NT2/D1 (cell line): ENCODE data around the gene KYAT1.
A peak's percentile ranks its signal among the peaks of the same experiment; 100 is the strongest.

Source experiments
- DNase-seq: peaks from one replicate; pipeline ENCODE4 v3.0.0-alpha.2; 2011; ENCODE audit warnings: low read depth, low spot score
- H3K27me3 ChIP-seq: 2 replicates; pipeline ENCODE4 v1.6.0; 2011; ENCODE audit warnings: mild to moderate bottlenecking; ENCODE audit not compliant: insufficient read length, insufficient read depth
- H3K36me3 ChIP-seq: 2 replicates; pipeline ENCODE4 v1.6.1; 2011; ENCODE audit warnings: mild to moderate bottlenecking, low read length, mixed read lengths; ENCODE audit not compliant: insufficient read depth, insufficient read length
- H3K4me1 ChIP-seq: 2 replicates; pipeline ENCODE4 v1.5.1; 2011; ENCODE audit not compliant: insufficient read depth, insufficient read length
- H3K4me3 ChIP-seq: 2 replicates; pipeline ENCODE4 v1.5.1; 2011; ENCODE audit warnings: low read depth; ENCODE audit not compliant: insufficient read length
- H3K9ac ChIP-seq: 2 replicates; pipeline ENCODE4 v1.6.0; 2011; ENCODE audit warnings: low read depth; ENCODE audit not compliant: insufficient read length
- H3K9me3 ChIP-seq: 2 replicates; pipeline ENCODE4 v1.5.1; 2011; ENCODE audit warnings: mild to moderate bottlenecking, low read length; ENCODE audit not compliant: insufficient read depth
- SUZ12 ChIP-seq: IDR thresholded peaks from 2 replicates; pipeline ENCODE4 v1.6.1; 2011; ENCODE audit not compliant: insufficient read length, insufficient read depth; ENCODE audit errors: extremely low read depth
- YY1 ChIP-seq: IDR thresholded peaks from 2 replicates; pipeline ENCODE4 v1.6.1; 2011; ENCODE audit not compliant: insufficient read length, insufficient read depth
- ZNF274 ChIP-seq: IDR thresholded peaks from 2 replicates; pipeline ENCODE4 v1.6.1; 2011; ENCODE audit warnings: mild to moderate bottlenecking, low read depth, low read length

KYAT1 gene

GRCh38 chr9:128787659-128788058 lies 94.1 kb downstream of the KYAT1 start:
- DNase-seq: no peak
- TF ChIP-seq SUZ12 (no peak), YY1 (no peak), ZNF274 (no peak)
- Histone ChIP-seq H3K36me3 (peaks cover 35% of the 10 kb centered on the region), H3K27me3 (no peaks in the 10 kb centered on the region), H3K9me3 (0 out of 2 replicates have a peak, but pooled peaks cover under 1% of the 10 kb centered on the region), H3K4me3 (peak overlapping the region; percentile 94), H3K9ac (peak overlapping the region; percentile 96), H3K4me1 (no peaks in the 10 kb centered on the region)

DNA sequence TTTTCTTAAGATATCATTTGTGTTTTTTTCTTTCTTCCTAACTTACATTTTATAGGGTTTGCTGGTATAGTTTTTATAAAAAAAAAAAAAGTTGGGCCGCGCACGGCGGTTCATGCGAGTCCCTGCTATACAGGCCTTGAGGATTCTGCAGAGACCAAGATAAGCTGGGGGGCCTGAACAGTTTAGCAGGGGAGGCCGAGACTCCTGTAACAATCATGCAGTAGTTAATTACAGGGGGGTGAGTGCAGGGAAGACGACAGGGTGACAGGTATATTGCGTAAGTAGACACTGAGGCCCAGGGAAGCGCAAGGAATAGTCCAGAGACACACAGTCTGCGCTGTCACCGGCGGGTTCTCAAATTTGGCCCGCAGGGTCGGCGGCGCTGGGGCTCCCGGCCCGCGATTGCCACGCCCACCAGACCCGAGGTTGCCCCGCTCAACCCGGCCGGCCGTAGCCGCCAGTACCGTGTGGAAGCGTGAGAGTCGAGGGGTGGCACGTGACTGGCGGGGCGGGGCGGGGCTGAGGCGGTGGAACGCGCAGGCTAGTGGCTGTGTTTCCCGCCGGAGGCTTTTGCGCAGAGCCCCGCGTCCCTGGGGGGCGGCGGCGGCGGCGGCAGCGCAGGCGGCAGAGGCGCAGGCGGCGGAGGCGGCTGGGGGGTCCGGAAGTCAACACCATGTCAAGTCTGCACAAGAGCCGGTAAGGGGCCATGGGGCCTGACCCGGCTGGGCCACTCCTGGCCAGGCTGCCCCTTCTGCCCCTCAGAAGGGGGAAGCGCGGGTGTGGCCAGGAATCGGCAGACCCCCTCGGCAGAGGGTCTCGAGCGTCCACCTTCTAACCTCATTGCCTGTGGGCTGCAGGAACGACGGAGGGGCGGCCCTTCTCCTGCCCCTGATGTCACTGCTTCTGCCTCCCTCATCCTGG lies 94.8 kb downstream of the KYAT1 start, which contains the start of gene TBC1D13:
TBC1D13 (plus strand) TSS at position 573 of the 921 bp plus-strand sequence; CDS start at position 674, 101 bp downstream.
- H3K4me1 ChIP-seq: no peaks in the 10 kb centered on the region
- H3K9ac ChIP-seq: peak within 1 kb of the TSS; percentile 96

DNA sequence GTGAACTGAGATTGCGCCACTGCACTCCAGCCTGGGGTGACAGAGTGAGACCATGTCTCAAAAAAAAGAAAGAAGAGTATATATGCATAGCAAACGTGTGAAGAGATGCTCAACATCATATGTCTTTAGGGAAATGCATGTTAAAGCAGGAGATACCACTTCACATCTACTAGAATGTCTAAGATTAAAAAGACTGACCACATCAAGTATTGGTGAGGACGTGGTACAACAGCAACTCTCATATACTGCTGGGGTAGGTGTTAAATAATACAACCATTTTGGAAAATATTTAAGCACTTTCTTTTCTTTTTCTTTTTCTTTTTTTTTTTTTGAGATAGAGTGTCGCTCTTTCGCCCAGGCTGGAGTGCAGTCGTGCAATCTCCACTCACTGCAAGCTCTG lies 96.3 kb downstream of the KYAT1 start:
- TF ChIP-seq YY1: no peak
- no peak for TF ChIP-seq ZNF274
- TF ChIP-seq SUZ12: no peak
- Histone ChIP-seq H3K4me1 (no peaks in the 10 kb centered on the region), H3K36me3 (peaks cover 13% of the 10 kb centered on the region), H3K27me3 (no peaks in the 10 kb centered on the region), H3K4me3 (no peak overlapping the region), H3K9ac (no peak overlapping the region), H3K9me3 (peaks cover 18% of the 10 kb centered on the region)
- no peak for DNase-seq

More for the DNA sequence above, 94.8 kb downstream of the KYAT1 start, which contains the start of gene TBC1D13:
- peak; percentile 62 for DNase-seq
- Histone ChIP-seq H3K36me3 (peaks cover 28% of the 10 kb centered on the region), H3K4me3 (peak within 1 kb of the TSS; percentile 94), H3K9me3 (peaks cover 8% of the 10 kb centered on the region), H3K27me3 (no peaks in the 10 kb centered on the region)
- no peak for TF ChIP-seq SUZ12
- no peak for TF ChIP-seq ZNF274
- no peak for TF ChIP-seq YY1
